Adrenal gland (tissue), 5 donors: ENCODE measurements around the gene ESYT1.

ENCODE experiments used
- POLR2A ChIP-seq, 2 donors: fragments of 450-650 bp; IDR thresholded peaks; one replicate each; pipeline ENCODE4 v1.6.1; 2017; ENCODE audit warnings: antibody characterized with exemption in 2 of 2, mild to moderate bottlenecking in 2 of 2, moderate library complexity in 1 of 2
- TF ChIP-seq, protein P1 (sequence below), 6 experiments: fragments of 450-650 bp in 4 of 6; fragments of 200-600 bp in 2 of 6; sonication (generic) in 1 of 6; IDR thresholded peaks; 1 replicate in 5 of 6; 2 replicates in 1 of 6; pipeline versions ENCODE4 v1.5.1 to v1.8.0; 2016 to 2021; ENCODE audit warnings: antibody characterized with exemption in 6 of 6, mild to moderate bottlenecking in 2 of 6, moderate library complexity in 1 of 6
- donor health status: DM: no; HTN: no; CAD: no.

DNA sequence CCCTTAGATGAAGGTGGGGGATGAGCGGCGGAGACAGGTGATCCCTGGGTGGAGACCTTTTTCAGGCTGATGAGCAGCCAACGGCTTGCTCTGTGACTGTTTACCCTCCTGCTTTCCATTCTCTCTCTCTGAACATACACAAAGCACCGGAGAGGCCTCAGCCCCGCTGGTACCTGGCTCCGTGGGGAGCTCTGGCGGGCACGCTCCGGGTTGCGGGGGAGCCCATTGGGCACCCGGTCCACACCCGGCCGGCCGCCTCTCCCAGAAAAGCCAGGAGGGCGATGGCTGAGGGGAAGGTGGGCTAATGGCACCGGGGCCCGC is 60.7 kb downstream of the ESYT1 start:
- TF ChIP-seq, protein P1, sequence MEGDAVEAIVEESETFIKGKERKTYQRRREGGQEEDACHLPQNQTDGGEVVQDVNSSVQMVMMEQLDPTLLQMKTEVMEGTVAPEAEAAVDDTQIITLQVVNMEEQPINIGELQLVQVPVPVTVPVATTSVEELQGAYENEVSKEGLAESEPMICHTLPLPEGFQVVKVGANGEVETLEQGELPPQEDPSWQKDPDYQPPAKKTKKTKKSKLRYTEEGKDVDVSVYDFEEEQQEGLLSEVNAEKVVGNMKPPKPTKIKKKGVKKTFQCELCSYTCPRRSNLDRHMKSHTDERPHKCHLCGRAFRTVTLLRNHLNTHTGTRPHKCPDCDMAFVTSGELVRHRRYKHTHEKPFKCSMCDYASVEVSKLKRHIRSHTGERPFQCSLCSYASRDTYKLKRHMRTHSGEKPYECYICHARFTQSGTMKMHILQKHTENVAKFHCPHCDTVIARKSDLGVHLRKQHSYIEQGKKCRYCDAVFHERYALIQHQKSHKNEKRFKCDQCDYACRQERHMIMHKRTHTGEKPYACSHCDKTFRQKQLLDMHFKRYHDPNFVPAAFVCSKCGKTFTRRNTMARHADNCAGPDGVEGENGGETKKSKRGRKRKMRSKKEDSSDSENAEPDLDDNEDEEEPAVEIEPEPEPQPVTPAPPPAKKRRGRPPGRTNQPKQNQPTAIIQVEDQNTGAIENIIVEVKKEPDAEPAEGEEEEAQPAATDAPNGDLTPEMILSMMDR (IDR thresholded peaks at IDR 0.05): no peak
- TF ChIP-seq POLR2A (IDR thresholded peaks at IDR 0.05): no peak
